Coronary artery (tissue), 2 donors: Measurements from ENCODE around the gene BTBD9.
A peak's percentile ranks its signal among the peaks of the same experiment; 100 is the strongest.
"Not testable (repeated sequence)": the region's sequence is repeated elsewhere in the genome, so short reads cannot be mapped to it uniquely, and the experiment has no call there.

ENCODE experiments used
- DNase-seq: peaks from one replicate; pipeline ENCODE4 v3.0.0-alpha.2; 2017; ENCODE audit warnings: low spot score
- H3K27ac ChIP-seq, 2 donors: fragments of 200-600 bp; sonication (generic); one replicate each; pipeline ENCODE4 v1.5.1; 2016 to 2019
- H3K4me3 ChIP-seq: fragments of 200-600 bp; sonication (generic); 2 replicates; pipeline ENCODE4 v1.5.1; 2016; ENCODE audit warnings: mild to moderate bottlenecking, moderate library complexity
- CTCF ChIP-seq: fragments of 200-600 bp; sonication (generic); IDR thresholded peaks from one replicate; pipeline ENCODE4 v1.5.1; 2019; ENCODE audit warnings: antibody characterized with exemption

Gene BTBD9

GRCh38 chr6:38637756-38638155 lies 2.0 kb downstream of the BTBD9 start:
- H3K27ac ChIP-seq = no peak overlapping the region
- DNase-seq = no peak

GRCh38 chr6:38636027-38636426 lies 3.7 kb downstream of the BTBD9 start:
- no peak for TF ChIP-seq CTCF
- Histone ChIP-seq H3K4me3 (no peak overlapping the region), H3K27ac (no peak overlapping the region)
- no peak for DNase-seq

More at GRCh38 chr6:38637756-38638155, 2.0 kb downstream of the BTBD9 start:
- no peak overlapping the region for H3K4me3 ChIP-seq
- TF ChIP-seq CTCF = no peak

- Histone ChIP-seq H3K27ac (no peak overlapping the region), H3K4me3 (no peak overlapping the region)
- no peak for DNase-seq
- no peak for TF ChIP-seq CTCF
These were observed 5.2 kb downstream of the BTBD9 start for GRCh38 chr6:38634518-38634917.

GRCh38 chr6:38632490-38632889 lies 7.2 kb downstream of the BTBD9 start:
- no peak for DNase-seq
- no peak for TF ChIP-seq CTCF
- no peak overlapping the region for H3K4me3 ChIP-seq
- no peak overlapping the region for H3K27ac ChIP-seq

- Histone ChIP-seq H3K4me3 (no peak overlapping the region), H3K27ac (no peak overlapping the region)
- TF ChIP-seq CTCF = no peak
- DNase-seq = no peak
These were observed 8.4 kb downstream of the BTBD9 start for GRCh38 chr6:38631186-38631783.

- H3K27ac ChIP-seq = no peak overlapping the region
- no peak overlapping the region for H3K4me3 ChIP-seq
- no peak for TF ChIP-seq CTCF
- no peak for DNase-seq
These were observed 14.5 kb downstream of the BTBD9 start for GRCh38 chr6:38625217-38625616.

GRCh38 chr6:38619342-38619741 lies 20.4 kb downstream of the BTBD9 start:
- DNase-seq, H3K4me3 ChIP-seq: not testable (repeated sequence)
- peak overlapping the region in 1 of 2 donors; percentile 44 for H3K27ac ChIP-seq

- DNase-seq, H3K4me3 ChIP-seq, H3K27ac ChIP-seq: not testable (repeated sequence)
These were observed 21.4 kb downstream of the BTBD9 start for GRCh38 chr6:38618301-38618700.
